ENCODE measurements around the gene IGFLR1.

GRCh38 chr19:35718345-35719041 is 23.8 kb downstream of the IGFLR1 start:
- TF ChIP-seq EZH2phosphoT487 (IDR thresholded peaks at IDR 0.05; ENCODE audit: borderline replicate concordance, low read depth) (no peak), CTCF (IDR thresholded peaks at IDR 0.05) (no peak), USF2 (IDR thresholded peaks at IDR 0.05; ENCODE audit: borderline replicate concordance, low read depth, low read length) (no peak), NFIC (IDR thresholded peaks at IDR 0.05; ENCODE audit: borderline replicate concordance) (no peak), SMC3 (IDR thresholded peaks at IDR 0.05; ENCODE audit: low read depth, low read length) (no peak), FOXM1 (IDR thresholded peaks at IDR 0.05; ENCODE audit: low read depth) (no peak), RFX5 (IDR thresholded peaks at IDR 0.05; ENCODE audit: low read length) (no peak), PBX3 (IDR thresholded peaks at IDR 0.05) (no peak), IRF3 (IDR thresholded peaks at IDR 0.05; ENCODE audit: low read depth, low read length) (no peak), RCOR1 (IDR thresholded peaks at IDR 0.05; ENCODE audit: low read length) (no peak), YY1 (IDR thresholded peaks at IDR 0.05; ENCODE audit: low read depth) (no peak)
